Measurements from ENCODE around the gene P4HA3.

The P4HA3 gene

GRCh38 chr11:74268456-74268855 is 43.0 kb downstream of the P4HA3 start:
- no peak for DNase-seq (ENCODE audit: low read depth in 1 of 2, low spot score in 1 of 2)

- DNase-seq (ENCODE audit: low read depth in 1 of 2, low spot score in 1 of 2) = no peak
Measured at GRCh38 chr11:74267014-74267413, 44.4 kb downstream of the P4HA3 start.

GRCh38 chr11:74265256-74265655 is 46.2 kb downstream of the P4HA3 start:
- DNase-seq (ENCODE audit: low read depth in 1 of 2, low spot score in 1 of 2) = no peak

GRCh38 chr11:74262725-74263124 is 48.7 kb downstream of the P4HA3 start:
- no peak for DNase-seq (ENCODE audit: low read depth in 1 of 2, low spot score in 1 of 2)

- no peak for DNase-seq (ENCODE audit: low read depth in 1 of 2, low spot score in 1 of 2)
Measured at GRCh38 chr11:74257959-74258553, 53.4 kb downstream of the P4HA3 start.

GRCh38 chr11:74256378-74257133 is 54.9 kb downstream of the P4HA3 start:
- DNase-seq (ENCODE audit: low read depth in 1 of 2, low spot score in 1 of 2) = no peak

- DNase-seq (ENCODE audit: low read depth in 1 of 2, low spot score in 1 of 2) = peak; percentile 10 to 40
Measured at GRCh38 chr11:74255741-74256375, 55.6 kb downstream of the P4HA3 start.

- DNase-seq (ENCODE audit: low read depth in 1 of 2, low spot score in 1 of 2) = no peak
Measured at GRCh38 chr11:74253361-74253760, 58.1 kb downstream of the P4HA3 start.

GRCh38 chr11:74249496-74249895 is 61.9 kb downstream of the P4HA3 start:
- no peak for DNase-seq (ENCODE audit: low read depth in 1 of 2, low spot score in 1 of 2)

- DNase-seq (ENCODE audit: low read depth in 1 of 2, low spot score in 1 of 2) = no peak
Measured at GRCh38 chr11:74248469-74248868, 63.0 kb downstream of the P4HA3 start.

- DNase-seq (ENCODE audit: low read depth in 1 of 2, low spot score in 1 of 2) = no peak
Measured at GRCh38 chr11:74238243-74238642, 73.2 kb downstream of the P4HA3 start.

- DNase-seq (ENCODE audit: low read depth in 1 of 2, low spot score in 1 of 2) = no peak
Measured at GRCh38 chr11:74237541-74237940, 73.9 kb downstream of the P4HA3 start.

- no peak for DNase-seq (ENCODE audit: low read depth in 1 of 2, low spot score in 1 of 2)
Measured at GRCh38 chr11:74235121-74235520, 76.3 kb downstream of the P4HA3 start.

- DNase-seq (ENCODE audit: low read depth in 1 of 2, low spot score in 1 of 2) = no peak
Measured at GRCh38 chr11:74233683-74234082, 77.8 kb downstream of the P4HA3 start.

- DNase-seq (ENCODE audit: low read depth in 1 of 2, low spot score in 1 of 2) = no peak
Measured at GRCh38 chr11:74232311-74232950, 79.0 kb downstream of the P4HA3 start.

GRCh38 chr11:74226907-74227306 is 84.5 kb downstream of the P4HA3 start:
- DNase-seq (ENCODE audit: low read depth in 1 of 2, low spot score in 1 of 2) = no peak

- DNase-seq (ENCODE audit: low read depth in 1 of 2, low spot score in 1 of 2) = no peak
Measured at GRCh38 chr11:74225565-74225964, 85.9 kb downstream of the P4HA3 start.

GRCh38 chr11:74221816-74222215 is 89.6 kb downstream of the P4HA3 start:
- DNase-seq (ENCODE audit: low read depth in 1 of 2, low spot score in 1 of 2) = no peak

- DNase-seq (ENCODE audit: low read depth in 1 of 2, low spot score in 1 of 2) = no peak
Measured at GRCh38 chr11:74220376-74220775, 91.1 kb downstream of the P4HA3 start.

Data from activated CD4-positive, alpha-beta T cell treated with anti-CD3 and anti-CD28 coated beads, Interleukin-2, amount 50 U/mL, for 24 hours (primary cell).